T follicular helper cell (primary cell): ENCODE measurements around the gene HLCS.

Source experiments
- DNase-seq: peaks from one replicate; pipeline ENCODE4 v3.0.0-alpha.2; 2020; ENCODE audit warnings: low read depth

HLCS gene

GRCh38 chr21:36724660-36725059, 241.8 kb downstream of the HLCS start:
- no peak for DNase-seq

GRCh38 chr21:36723371-36723881, 243.0 kb downstream of the HLCS start:
- no peak for DNase-seq

- no peak for DNase-seq
Observed at GRCh38 chr21:36722370-36723368, 243.8 kb downstream of the HLCS start.

GRCh38 chr21:36721817-36722216, 244.7 kb downstream of the HLCS start:
- DNase-seq, result no peak

GRCh38 chr21:36719614-36720013, 246.9 kb downstream of the HLCS start:
- no peak for DNase-seq

GRCh38 chr21:36718951-36719501, 247.4 kb downstream of the HLCS start:
- DNase-seq, result no peak

- no peak for DNase-seq
Observed at GRCh38 chr21:36717976-36718375, 248.5 kb downstream of the HLCS start.

GRCh38 chr21:36716836-36717235, 249.6 kb downstream of the HLCS start:
- no peak for DNase-seq

- DNase-seq, result no peak
Observed at GRCh38 chr21:36716387-36716786, 250.1 kb downstream of the HLCS start.

- DNase-seq, result no peak
Observed at GRCh38 chr21:36713746-36714145, 252.7 kb downstream of the HLCS start.

- no peak for DNase-seq
Observed at GRCh38 chr21:36710729-36711048, 255.8 kb downstream of the HLCS start.

GRCh38 chr21:36709868-36710728, 256.4 kb downstream of the HLCS start:
- no peak for DNase-seq

GRCh38 chr21:36709030-36709867, 257.2 kb downstream of the HLCS start:
- DNase-seq, result no peak

- no peak for DNase-seq
Observed at GRCh38 chr21:36708286-36709029, 258.0 kb downstream of the HLCS start.

- no peak for DNase-seq
Observed at GRCh38 chr21:36707763-36708285, 258.6 kb downstream of the HLCS start.

GRCh38 chr21:36706951-36707762, 259.3 kb downstream of the HLCS start:
- no peak for DNase-seq

GRCh38 chr21:36706482-36706852, 260.0 kb downstream of the HLCS start:
- DNase-seq, result no peak

GRCh38 chr21:36705679-36706481, 260.6 kb downstream of the HLCS start:
- no peak for DNase-seq
